OCI-LY3 (cell line): ENCODE results near the gene PLEKHA6.
"Not testable (repeated sequence)": the region's sequence is repeated elsewhere in the genome, so short reads cannot be mapped to it uniquely, and the experiment has no call there.

ENCODE experiments used
- H2AFZ ChIP-seq: fragments of 200-600, 300-600 bp; shearing (Covaris generic); 2 replicates; pipeline ENCODE4 v1.6.0; 2014; ENCODE audit warnings: antibody characterized with exemption, low read depth, low read length
- H3K27ac ChIP-seq: fragments of 200-600, 300-600 bp; sonication (generic); 2 replicates; pipeline ENCODE4 v1.5.1; 2014; ENCODE audit warnings: mild to moderate bottlenecking, low read length, moderate library complexity, mixed read lengths
- H3K27me3 ChIP-seq: fragments of 200-600, 300-600 bp; sonication (generic); 2 replicates; pipeline ENCODE4 v1.6.1; 2014; ENCODE audit warnings: low read depth, low read length, mixed read lengths
- H3K36me3 ChIP-seq: fragments of 200-600, 300-600 bp; sonication (generic); replicated peaks from 2 replicates; pipeline ENCODE3; 2014; ENCODE audit warnings: low read depth, low read length, mixed read lengths
- H3K4me1 ChIP-seq: fragments of 300-600, 200-600 bp; sonication (generic); 2 replicates; pipeline ENCODE4 v1.6.1; 2014; ENCODE audit warnings: low read length, mixed read lengths
- H3K4me2 ChIP-seq: fragments of 200-600, 300-600 bp; sonication (generic); 2 replicates; pipeline ENCODE4 v1.6.1; 2014; ENCODE audit warnings: low read length, mixed read lengths
- H3K4me3 ChIP-seq: fragments of 300-600, 200-600 bp; sonication (generic); 2 replicates; pipeline ENCODE4 v1.5.1; 2014; ENCODE audit warnings: antibody characterized with exemption, mild to moderate bottlenecking, low read length, moderate library complexity
- H3K79me2 ChIP-seq: fragments of 300-600, 200-600 bp; shearing (Covaris generic); 2 replicates; pipeline ENCODE4 v1.6.1; 2014; ENCODE audit warnings: mild to moderate bottlenecking, low read length, mixed read lengths
- H3K9ac ChIP-seq: fragments of 300-600, 200-600 bp; shearing (Covaris generic); 2 replicates; pipeline ENCODE4 v1.6.0; 2014; ENCODE audit warnings: mild to moderate bottlenecking, low read length, moderate library complexity
- H3K9me3 ChIP-seq: fragments of 200-600, 300-600 bp; shearing (Covaris generic); 2 replicates; pipeline ENCODE4 v1.6.1; 2014; ENCODE audit warnings: low read length, mixed read lengths; ENCODE audit not compliant: insufficient read depth
- H4K20me1 ChIP-seq: fragments of 200-600, 300-600 bp; sonication (generic); 2 replicates; pipeline ENCODE4 v1.6.1; 2016; ENCODE audit warnings: low read length, mixed read lengths; ENCODE audit not compliant: insufficient read depth
- EZH2phosphoT487 ChIP-seq: fragments of 200-600 bp; shearing (Covaris generic); IDR thresholded peaks from 2 replicates; pipeline ENCODE4 v1.6.1; 2018; ENCODE audit warnings: antibody characterized with exemption, mixed run types, low read depth
- TF ChIP-seq, protein P1 (sequence below): fragments of 200-600, 300-600 bp; sonication (generic); IDR thresholded peaks from 2 replicates; pipeline ENCODE4 v1.5.1; 2014; ENCODE audit warnings: antibody characterized with exemption, low read length, low read depth

Gene PLEKHA6

DNA sequence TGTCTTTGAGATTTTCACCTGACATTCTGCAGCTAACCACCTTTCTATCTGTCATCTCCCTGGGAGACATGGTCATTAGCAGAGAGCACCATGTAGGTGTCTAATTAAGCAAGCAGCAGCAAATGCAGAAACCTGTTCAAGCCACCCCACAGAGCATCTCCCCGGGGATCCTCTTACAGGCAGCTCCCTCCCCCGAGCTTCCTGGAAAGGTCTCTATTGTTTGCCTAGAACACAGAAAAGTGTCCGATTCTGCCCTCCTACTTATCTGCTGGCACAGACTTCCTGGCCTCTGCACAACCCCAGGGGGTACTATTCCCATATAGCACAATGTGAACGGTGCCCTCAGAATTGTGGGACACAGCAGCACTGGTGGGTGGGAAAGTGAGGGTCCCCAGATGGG is 46.1 kb downstream of the PLEKHA6 start:
- H3K4me3 ChIP-seq = no peak overlapping the region
- TF ChIP-seq, protein P1, sequence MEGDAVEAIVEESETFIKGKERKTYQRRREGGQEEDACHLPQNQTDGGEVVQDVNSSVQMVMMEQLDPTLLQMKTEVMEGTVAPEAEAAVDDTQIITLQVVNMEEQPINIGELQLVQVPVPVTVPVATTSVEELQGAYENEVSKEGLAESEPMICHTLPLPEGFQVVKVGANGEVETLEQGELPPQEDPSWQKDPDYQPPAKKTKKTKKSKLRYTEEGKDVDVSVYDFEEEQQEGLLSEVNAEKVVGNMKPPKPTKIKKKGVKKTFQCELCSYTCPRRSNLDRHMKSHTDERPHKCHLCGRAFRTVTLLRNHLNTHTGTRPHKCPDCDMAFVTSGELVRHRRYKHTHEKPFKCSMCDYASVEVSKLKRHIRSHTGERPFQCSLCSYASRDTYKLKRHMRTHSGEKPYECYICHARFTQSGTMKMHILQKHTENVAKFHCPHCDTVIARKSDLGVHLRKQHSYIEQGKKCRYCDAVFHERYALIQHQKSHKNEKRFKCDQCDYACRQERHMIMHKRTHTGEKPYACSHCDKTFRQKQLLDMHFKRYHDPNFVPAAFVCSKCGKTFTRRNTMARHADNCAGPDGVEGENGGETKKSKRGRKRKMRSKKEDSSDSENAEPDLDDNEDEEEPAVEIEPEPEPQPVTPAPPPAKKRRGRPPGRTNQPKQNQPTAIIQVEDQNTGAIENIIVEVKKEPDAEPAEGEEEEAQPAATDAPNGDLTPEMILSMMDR = no peak
- TF ChIP-seq EZH2phosphoT487 = no peak

DNA sequence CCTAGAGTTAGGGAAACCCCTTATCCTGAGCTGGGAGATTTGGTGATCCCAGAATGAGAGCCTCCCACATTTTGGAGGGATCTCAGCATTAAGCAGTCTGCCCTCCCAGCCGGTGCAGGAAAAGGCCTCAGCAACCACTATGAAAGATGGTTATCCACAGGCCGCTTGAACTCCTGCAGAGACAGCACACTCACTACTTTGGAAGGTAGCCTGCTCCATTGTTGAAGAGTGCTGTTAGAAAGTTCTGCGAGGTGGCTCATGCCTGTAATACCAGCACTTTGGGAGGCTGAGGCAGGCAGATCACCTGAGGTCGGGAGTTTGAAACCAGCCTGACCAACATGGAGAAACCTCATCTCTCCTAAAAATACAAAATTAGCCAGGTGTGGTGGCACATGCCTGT is 48.8 kb downstream of the PLEKHA6 start:
- not testable (repeated sequence) for H3K79me2 ChIP-seq, H2AFZ ChIP-seq, H3K9ac ChIP-seq, H3K27ac ChIP-seq, H3K9me3 ChIP-seq, H3K4me1 ChIP-seq, H3K36me3 ChIP-seq, H3K4me2 ChIP-seq, H4K20me1 ChIP-seq, H3K4me3 ChIP-seq
- H3K27me3 ChIP-seq = peaks cover 78% of the 10 kb centered on the region

More for the DNA sequence above, 46.1 kb downstream of the PLEKHA6 start:
- Histone ChIP-seq H3K36me3 (no peaks in the 10 kb centered on the region), H3K9me3 (no peaks in the 10 kb centered on the region), H4K20me1 (no peaks in the 10 kb centered on the region), H2AFZ (no peak overlapping the region), H3K27ac (no peak overlapping the region), H3K4me2 (no peak overlapping the region), H3K9ac (no peak overlapping the region), H3K27me3 (peaks cover 74% of the 10 kb centered on the region), H3K4me1 (no peaks in the 10 kb centered on the region), H3K79me2 (no peaks in the 10 kb centered on the region)

DNA sequence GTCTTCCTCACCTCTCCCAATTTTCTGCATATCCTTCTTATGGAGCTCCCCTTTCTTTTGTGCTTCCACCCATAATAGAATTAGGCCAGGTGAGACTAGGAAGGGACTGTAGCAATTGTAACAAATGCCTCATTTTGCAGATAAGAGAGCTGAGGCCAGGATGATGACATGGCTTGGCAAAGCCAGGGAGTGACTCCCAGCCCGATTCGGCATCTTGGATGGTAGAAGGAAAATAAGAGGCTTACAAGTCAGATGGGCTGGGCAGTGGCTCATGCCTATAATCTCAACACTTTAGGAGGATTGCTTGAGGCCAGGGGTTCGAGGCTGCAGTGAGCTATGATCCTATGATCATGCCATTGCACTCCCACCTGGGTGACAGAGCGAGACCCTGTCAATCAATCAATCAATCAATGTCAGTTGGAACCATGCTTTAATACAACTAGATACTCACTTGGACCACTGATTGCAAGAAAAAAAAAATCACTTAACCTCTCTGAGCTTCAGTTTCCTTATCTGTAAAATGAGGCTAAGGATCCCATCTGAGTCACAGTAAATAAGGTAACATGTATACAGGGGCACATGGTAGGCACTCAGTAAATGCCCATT is 51.6 kb downstream of the PLEKHA6 start:
- Histone ChIP-seq H3K36me3 (no peaks in the 10 kb centered on the region), H3K9ac (no peak overlapping the region), H2AFZ (no peak overlapping the region), H3K27ac (no peak overlapping the region), H3K79me2 (no peaks in the 10 kb centered on the region), H4K20me1 (no peaks in the 10 kb centered on the region), H3K9me3 (no peaks in the 10 kb centered on the region), H3K4me3 (no peak overlapping the region), H3K4me1 (no peaks in the 10 kb centered on the region), H3K27me3 (peaks cover 77% of the 10 kb centered on the region), H3K4me2 (no peak overlapping the region)
- no peak for TF ChIP-seq EZH2phosphoT487
- TF ChIP-seq, protein P1 = no peak

DNA sequence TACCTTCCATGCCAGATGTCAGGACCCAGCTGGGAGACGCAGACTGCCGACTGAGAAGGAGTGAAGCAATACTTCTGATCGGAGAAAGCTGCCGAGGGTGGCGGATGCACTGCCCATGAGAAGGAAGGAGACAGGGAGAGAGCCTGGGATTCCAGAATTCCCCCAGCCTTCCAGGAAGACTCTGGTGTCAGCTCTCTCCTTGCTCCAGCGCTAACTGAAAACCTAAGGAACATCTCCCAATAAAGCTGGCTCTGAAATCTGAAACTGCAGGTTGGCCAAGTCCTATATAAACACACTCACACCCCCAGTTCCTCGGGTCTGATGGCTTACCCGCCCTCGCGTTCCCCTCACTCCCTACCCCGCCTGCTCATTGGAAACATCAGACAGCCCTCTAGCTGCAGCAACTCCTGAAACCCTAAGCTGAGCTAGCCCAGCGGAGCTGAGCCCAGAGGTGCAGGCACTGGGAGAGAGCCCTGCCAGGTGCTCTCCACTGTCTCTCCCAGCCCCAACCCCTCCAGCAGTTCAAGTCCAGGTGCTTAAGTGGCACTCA is 52.3 kb downstream of the PLEKHA6 start:
- H3K27me3 ChIP-seq = peaks cover 76% of the 10 kb centered on the region
- H3K9ac ChIP-seq = no peak overlapping the region
- H3K9me3 ChIP-seq = no peaks in the 10 kb centered on the region
- H3K27ac ChIP-seq = no peak overlapping the region
- H4K20me1 ChIP-seq = no peaks in the 10 kb centered on the region
- no peak for TF ChIP-seq EZH2phosphoT487
- TF ChIP-seq, protein P1 = no peak
- H3K4me3 ChIP-seq = no peak overlapping the region
- H3K4me2 ChIP-seq = no peak overlapping the region
- no peaks in the 10 kb centered on the region for H3K4me1 ChIP-seq
- H3K79me2 ChIP-seq = no peaks in the 10 kb centered on the region
- no peaks in the 10 kb centered on the region for H3K36me3 ChIP-seq
- no peak overlapping the region for H2AFZ ChIP-seq
